ENCODE results near the gene ZNF41.
A peak's percentile ranks its signal among the peaks of the same experiment; 100 is the strongest.
"Not testable (repeated sequence)": the region's sequence is repeated elsewhere in the genome, so short reads cannot be mapped to it uniquely, and the experiment has no call there.

The ZNF41 gene

DNA sequence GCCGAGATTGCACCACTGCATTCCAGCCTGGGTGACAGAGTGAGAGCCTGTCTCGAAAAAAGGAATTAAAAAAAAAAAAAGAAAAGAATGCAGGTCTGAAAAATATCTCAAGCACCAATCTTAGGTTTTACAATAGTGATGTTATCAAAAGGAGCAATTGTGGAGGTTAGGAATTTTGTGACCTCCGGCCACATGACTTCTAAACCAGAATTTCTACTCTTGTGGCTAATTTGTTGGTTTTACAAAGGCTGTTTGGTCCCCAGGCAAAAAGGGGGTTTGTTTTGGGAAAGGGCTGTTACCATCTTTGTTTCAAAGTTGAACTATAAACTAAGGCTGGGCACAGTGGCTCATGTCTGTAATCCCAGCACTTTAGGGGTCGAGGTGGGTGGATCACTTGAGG is 15.4 kb upstream of the ZNF41 start:
- Histone ChIP-seq H3K4me2 (ENCODE audit: low read length) (no peak overlapping the region), H4K20me1 (ENCODE audit: control insufficient read depth, insufficient read depth, low read depth, low read length) (no peaks in the 10 kb centered on the region), H3K36me3 (ENCODE audit: control insufficient read depth, low read length) (no peaks in the 10 kb centered on the region), H3K27me3 (ENCODE audit: control insufficient read depth, low read length) (no peaks in the 10 kb centered on the region), H3K27ac (ENCODE audit: low read depth, low read length) (no peak overlapping the region), H3K9me2 (replicated peaks; ENCODE audit: control insufficient read depth, low read length) (no peaks in the 10 kb centered on the region), H3K4me3 (ENCODE audit: low read length) (no peak overlapping the region), H3K79me2 (ENCODE audit: control insufficient read depth, low read length) (no peaks in the 10 kb centered on the region), H3F3A (ENCODE audit: control insufficient read depth, insufficient read depth) (no peaks in the 10 kb centered on the region), H3K4me1 (ENCODE audit: control insufficient read depth, low read length) (peaks cover 8% of the 10 kb centered on the region), H3K9me3 (ENCODE audit: control insufficient read depth, insufficient read depth, low read length) (no peaks in the 10 kb centered on the region)
- TF ChIP-seq EZH2phosphoT487 (IDR thresholded peaks at IDR 0.05; ENCODE audit: borderline replicate concordance, low read length) = no peak
- no peak for TF ChIP-seq CTCF (IDR thresholded peaks at IDR 0.05; ENCODE audit: low read depth, low read length, poor library complexity, severe bottlenecking)

DNA sequence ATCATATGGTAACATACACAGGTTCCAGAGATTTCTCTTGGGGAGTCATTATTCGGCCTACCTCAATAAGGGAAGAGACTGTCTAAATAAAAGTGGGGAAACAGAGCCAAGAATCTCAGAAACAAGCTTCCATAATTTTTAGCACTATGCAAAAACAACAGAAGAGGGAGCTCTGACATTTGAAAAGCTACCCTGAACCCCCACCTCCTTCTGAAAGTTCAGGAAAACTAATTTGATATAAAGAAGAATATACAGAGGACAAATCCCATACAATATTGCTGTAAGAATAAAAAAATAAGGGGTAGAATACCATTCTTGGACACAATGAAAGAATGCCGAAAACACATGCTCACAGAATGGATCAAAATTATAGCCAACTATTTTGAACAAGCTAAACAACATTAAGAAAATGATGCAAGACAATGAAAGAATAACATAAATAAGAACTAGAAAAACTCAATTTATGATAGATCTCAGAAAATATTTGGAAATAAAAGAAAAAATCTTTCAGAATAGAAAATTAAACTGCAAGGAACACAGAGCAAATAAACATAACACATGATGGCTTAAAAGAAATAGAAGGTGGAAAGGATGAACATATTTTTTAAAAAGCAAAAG is 14.4 kb upstream of the ZNF41 start:
- peak; percentile 59 for TF ChIP-seq CTCF (IDR thresholded peaks at IDR 0.05; ENCODE audit: low read depth, low read length, poor library complexity, severe bottlenecking)
- no peak for TF ChIP-seq EZH2phosphoT487 (IDR thresholded peaks at IDR 0.05; ENCODE audit: borderline replicate concordance, low read length)
- Histone ChIP-seq H3K27ac (ENCODE audit: low read depth, low read length) (no peak overlapping the region), H3K4me3 (ENCODE audit: low read length) (no peak overlapping the region), H3F3A (ENCODE audit: control insufficient read depth, insufficient read depth) (no peaks in the 10 kb centered on the region), H4K20me1 (ENCODE audit: control insufficient read depth, insufficient read depth, low read depth, low read length) (no peaks in the 10 kb centered on the region), H3K27me3 (ENCODE audit: control insufficient read depth, low read length) (no peaks in the 10 kb centered on the region), H3K9me2 (replicated peaks; ENCODE audit: control insufficient read depth, low read length) (no peaks in the 10 kb centered on the region), H3K36me3 (ENCODE audit: control insufficient read depth, low read length) (no peaks in the 10 kb centered on the region), H3K9me3 (ENCODE audit: control insufficient read depth, insufficient read depth, low read length) (no peaks in the 10 kb centered on the region), H3K4me2 (ENCODE audit: low read length) (no peak overlapping the region), H3K79me2 (ENCODE audit: control insufficient read depth, low read length) (no peaks in the 10 kb centered on the region), H3K4me1 (ENCODE audit: control insufficient read depth, low read length) (peaks cover 8% of the 10 kb centered on the region)

GRCh38 chrX:47492133-47492532 is 9.1 kb upstream of the ZNF41 start:
- Histone ChIP-seq H3K4me2 (ENCODE audit: low read length) (peak overlapping the region; percentile 36), H3K4me3 (ENCODE audit: low read length) (peak overlapping the region; percentile 12; the same call in 1 of the 2 replicates), H3K4me1 (ENCODE audit: control insufficient read depth, low read length) (peaks cover 11% of the 10 kb centered on the region)
- H3F3A ChIP-seq (ENCODE audit: control insufficient read depth, insufficient read depth); H4K20me1 ChIP-seq (ENCODE audit: control insufficient read depth, insufficient read depth, low read depth, low read length); H3K79me2 ChIP-seq (ENCODE audit: control insufficient read depth, low read length); H3K9me2 ChIP-seq (replicated peaks; ENCODE audit: control insufficient read depth, low read length); H3K27me3 ChIP-seq (ENCODE audit: control insufficient read depth, low read length); H3K27ac ChIP-seq (ENCODE audit: low read depth, low read length); H3K36me3 ChIP-seq (ENCODE audit: control insufficient read depth, low read length); H3K9me3 ChIP-seq (ENCODE audit: control insufficient read depth, insufficient read depth, low read length): not testable (repeated sequence)

DNA sequence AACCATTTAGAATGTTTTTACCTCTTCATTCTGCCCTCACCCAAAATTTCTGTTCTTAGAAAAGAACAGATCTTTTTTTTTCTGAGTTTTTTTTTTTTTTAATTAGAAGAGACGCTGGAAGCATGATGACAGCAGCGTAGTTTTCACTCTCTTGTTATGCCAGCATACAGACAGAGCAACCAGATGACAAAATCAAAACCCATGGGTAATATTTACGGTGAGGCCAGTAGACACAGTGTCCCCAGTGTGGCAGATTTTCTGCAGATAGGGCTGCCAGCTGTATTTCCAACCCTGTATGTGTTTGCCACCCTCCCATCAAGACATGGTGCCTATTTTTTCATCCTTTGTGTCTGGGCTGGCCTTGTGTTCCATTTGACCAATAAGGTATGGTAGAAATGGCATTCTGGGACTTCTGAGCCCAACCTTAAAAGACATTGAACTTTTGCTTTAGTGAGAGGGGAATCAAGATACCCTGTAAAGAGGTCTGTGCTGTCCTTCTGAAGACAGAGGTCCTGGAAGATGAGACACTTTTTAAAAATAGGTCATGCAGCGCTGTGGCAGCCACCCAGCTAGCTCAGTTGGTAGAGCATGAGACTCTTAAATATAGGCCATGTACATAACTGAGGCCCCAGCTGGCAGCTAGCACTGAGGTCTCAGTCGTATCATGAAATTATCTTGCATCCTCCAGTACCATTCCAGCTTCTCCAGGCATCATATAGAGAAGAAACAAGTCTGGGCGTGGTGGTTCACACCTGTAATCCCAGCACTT is 6.7 kb upstream of the ZNF41 start:
- Histone ChIP-seq H3K36me3 (ENCODE audit: control insufficient read depth, low read length) (no peaks in the 10 kb centered on the region), H3K4me3 (ENCODE audit: low read length) (no peak overlapping the region), H3K27me3 (ENCODE audit: control insufficient read depth, low read length) (no peaks in the 10 kb centered on the region), H3K27ac (ENCODE audit: low read depth, low read length) (no peak overlapping the region), H4K20me1 (ENCODE audit: control insufficient read depth, insufficient read depth, low read depth, low read length) (no peaks in the 10 kb centered on the region), H3K9me2 (replicated peaks; ENCODE audit: control insufficient read depth, low read length) (no peaks in the 10 kb centered on the region), H3K9me3 (ENCODE audit: control insufficient read depth, insufficient read depth, low read length) (no peaks in the 10 kb centered on the region), H3F3A (ENCODE audit: control insufficient read depth, insufficient read depth) (0 out of 2 replicates have a peak, but pooled peaks cover 2% of the 10 kb centered on the region), H3K79me2 (ENCODE audit: control insufficient read depth, low read length) (peaks cover 9% of the 10 kb centered on the region), H3K4me1 (ENCODE audit: control insufficient read depth, low read length) (peaks cover 18% of the 10 kb centered on the region), H3K4me2 (ENCODE audit: low read length) (no peak overlapping the region)
- TF ChIP-seq EZH2phosphoT487 (IDR thresholded peaks at IDR 0.05; ENCODE audit: borderline replicate concordance, low read length) (no peak), CTCF (IDR thresholded peaks at IDR 0.05; ENCODE audit: low read depth, low read length, poor library complexity, severe bottlenecking) (no peak)
